Endothelial cell of umbilical vein (primary cell): ENCODE results near the gene SH3PXD2B. TPM values are rescaled to one million over a fixed set of nuclear protein-coding genes. Genes with fewer than 3 reads are reported as not detected.

Experiments
- BruUV-seq: library from RNA; stranded (reverse); fragments of 400-500 nt; replicated peaks from 2 replicates; lab custom pipeline; 2021; lab: Mats Ljungman, UMichigan
- CTCF ChIA-PET: fragments of 300-600, 350-600 bp; sonication (Branson Sonifier 250); formaldehyde crosslinking; loops from one replicate; lab custom pipeline; 2021; ENCODE audit warnings: antibody characterized with exemption, inconsistent platforms; lab: Charles Lee
- POLR2A ChIA-PET: fragments of 300-600, 350-600 bp; sonication (Branson Sonifier 250); formaldehyde crosslinking; loops from one replicate; lab custom pipeline; 2021; ENCODE audit warnings: antibody characterized with exemption, inconsistent platforms; lab: Charles Lee
- DNase-seq: peaks from one replicate; pipeline ENCODE4 v3.0.0-alpha.2; 2011; ENCODE audit warnings: low read depth, low spot score
- FAIRE-seq: peaks from 2 replicates; lab custom pipeline; 2011; peaks lifted over from hg19 to GRCh38; lab: Jason Lieb, UNC
- H2AFZ ChIP-seq: 2 replicates; pipeline ENCODE4 v1.6.0; 2012; ENCODE audit warnings: low read depth, low read length, control low read depth, inconsistent platforms
- H3K27ac ChIP-seq: 2 replicates; pipeline ENCODE4 v1.5.1; 2011; ENCODE audit warnings: low read depth, mild to moderate bottlenecking, control low read depth, low read length, moderate library complexity; ENCODE audit not compliant: insufficient read depth
- H3K27me3 ChIP-seq, 2 experiments: 2 replicates each; pipeline versions ENCODE4 v1.6.0 to v1.6.1; 2011; ENCODE audit warnings: low read length in 2 of 2, mixed read lengths in 1 of 2; ENCODE audit not compliant: control insufficient read depth in 2 of 2, insufficient read depth in 2 of 2
- H3K36me3 ChIP-seq, 2 experiments: 2 replicates in 1 of 2; 3 replicates in 1 of 2; pipeline ENCODE4 v1.5.1; 2011; ENCODE audit warnings: low read length in 2 of 2, mild to moderate bottlenecking in 1 of 2, moderate library complexity in 1 of 2; ENCODE audit not compliant: control insufficient read depth in 2 of 2, insufficient read depth in 2 of 2; ENCODE audit errors: extremely low read depth in 1 of 2
- H3K4me1 ChIP-seq: 3 replicates; pipeline ENCODE4 v1.5.1; 2011; ENCODE audit warnings: mild to moderate bottlenecking, low read length; ENCODE audit not compliant: control insufficient read depth, insufficient read depth; ENCODE audit errors: extremely low read depth
- H3K4me2 ChIP-seq: 2 replicates; pipeline ENCODE4 v1.6.1; 2011; ENCODE audit warnings: low read length, control low read depth, mixed read lengths; ENCODE audit not compliant: insufficient read depth
- H3K4me3 ChIP-seq, 3 experiments: fragments of 200-600 bp in 1 of 3; sonication (generic), shearing (Covaris generic) in 1 of 3; replicated peaks in 1 of 3; 2 replicates each; pipeline ENCODE4 v1.5.1; 2011 to 2016; ENCODE audit warnings: control low read depth in 3 of 3, low read length in 3 of 3, mild to moderate bottlenecking in 2 of 3, inconsistent platforms in 1 of 3, low read depth in 1 of 3, moderate library complexity in 1 of 3; ENCODE audit not compliant: insufficient read depth in 1 of 3
- H3K79me2 ChIP-seq: 2 replicates; pipeline ENCODE4 v1.6.0; 2012; ENCODE audit warnings: low read length, inconsistent platforms; ENCODE audit not compliant: control insufficient read depth, insufficient read depth
- H3K9ac ChIP-seq: replicated peaks from 2 replicates; pipeline ENCODE3; 2011; ENCODE audit warnings: low read length, control low read depth; ENCODE audit not compliant: insufficient read depth; ENCODE audit errors: extremely low read depth
- H3K9me1 ChIP-seq: replicated peaks from 3 replicates; pipeline ENCODE4 v1.6.0; 2011; ENCODE audit warnings: mild to moderate bottlenecking, low read length; ENCODE audit not compliant: control insufficient read depth, insufficient read depth; ENCODE audit errors: extremely low read depth
- H3K9me3 ChIP-seq: replicated peaks from 2 replicates; pipeline ENCODE4 v1.5.1; 2012; ENCODE audit warnings: low read length, inconsistent platforms; ENCODE audit not compliant: control insufficient read depth, insufficient read depth
- H4K20me1 ChIP-seq: replicated peaks from 2 replicates; pipeline ENCODE3; 2011; ENCODE audit warnings: mild to moderate bottlenecking, low read length; ENCODE audit not compliant: control insufficient read depth, insufficient read depth; ENCODE audit errors: extremely low read depth
- EZH2 ChIP-seq: IDR thresholded peaks from 2 replicates; pipeline ENCODE4 v1.6.1; 2012; ENCODE audit warnings: borderline replicate concordance, low read depth, mild to moderate bottlenecking, moderate library complexity, low read length, inconsistent platforms; ENCODE audit not compliant: severe bottlenecking
- GATA2 ChIP-seq: IDR thresholded peaks from 2 replicates; pipeline ENCODE4 v1.7.0; 2011; ENCODE audit warnings: low read depth, mild to moderate bottlenecking, moderate library complexity, mixed read lengths, low read length; ENCODE audit not compliant: insufficient read length, insufficient read depth
- MAX ChIP-seq: IDR thresholded peaks from 2 replicates; pipeline ENCODE4 v1.6.1; 2011; ENCODE audit not compliant: insufficient read depth, insufficient read length
- MYC ChIP-seq: IDR thresholded peaks from one replicate; pipeline ENCODE4 v1.6.1; 2011; ENCODE audit warnings: mild to moderate bottlenecking, low read depth, low read length
- POLR2A ChIP-seq: IDR thresholded peaks from 2 replicates; pipeline ENCODE4 v1.6.1; 2012; ENCODE audit warnings: low read depth, mild to moderate bottlenecking, control low read depth, low read length
- dilution Hi-C: fragments of 300-500 bp; cut with MboI; formaldehyde crosslinking; loops from one replicate; pipeline ENCODE4 v1.15.0; 2019; ENCODE audit warnings: low sequenced_read_pairs; ENCODE audit not compliant: extremely low pct_ligation_motif_present
- intact Hi-C: fragments of 100-400 bp; cut with micrococcal nuclease; formaldehyde crosslinking; loops from one replicate; pipeline ENCODE4 v1.10.0; 2022
- polyA plus RNA-seq, 4 experiments: library from polyadenylated mRNA; depleted of rRNA in 3 of 4; stranded (reverse) in 3 of 4; unstranded in 1 of 4; fragments of >200 nt; gene quantifications; 2 replicates each; pipeline versions ENCODE4 v1.2.1 to v1.2.3, GENCODE V29; 2011 to 2012; ENCODE audit warnings: missing spikeins in 1 of 4
- total RNA-seq: library from RNA; stranded (reverse); gene quantifications from 2 replicates; pipeline ENCODE4 v1.2.3, GENCODE V29; 2021
- TF ChIP-seq, protein P1 (sequence below), 2 donors: IDR thresholded peaks; 1 replicate in 1 of 2; 2 replicates in 1 of 2; pipeline ENCODE4 v1.5.1; 2011; ENCODE audit warnings: low read length in 2 of 2, mild to moderate bottlenecking in 2 of 2, moderate library complexity in 2 of 2, control low read depth in 1 of 2, inconsistent platforms in 1 of 2, low read depth in 1 of 2; ENCODE audit not compliant: insufficient read depth in 1 of 2; ENCODE audit errors: extremely low read depth in 1 of 2

The SH3PXD2B gene
- total and polyA plus RNA-seq, 2 donors (not counting 3 experiments of a cell fraction or from before 2014, with no cell fraction given), result 23.5 to 66.3 TPM

DNA sequence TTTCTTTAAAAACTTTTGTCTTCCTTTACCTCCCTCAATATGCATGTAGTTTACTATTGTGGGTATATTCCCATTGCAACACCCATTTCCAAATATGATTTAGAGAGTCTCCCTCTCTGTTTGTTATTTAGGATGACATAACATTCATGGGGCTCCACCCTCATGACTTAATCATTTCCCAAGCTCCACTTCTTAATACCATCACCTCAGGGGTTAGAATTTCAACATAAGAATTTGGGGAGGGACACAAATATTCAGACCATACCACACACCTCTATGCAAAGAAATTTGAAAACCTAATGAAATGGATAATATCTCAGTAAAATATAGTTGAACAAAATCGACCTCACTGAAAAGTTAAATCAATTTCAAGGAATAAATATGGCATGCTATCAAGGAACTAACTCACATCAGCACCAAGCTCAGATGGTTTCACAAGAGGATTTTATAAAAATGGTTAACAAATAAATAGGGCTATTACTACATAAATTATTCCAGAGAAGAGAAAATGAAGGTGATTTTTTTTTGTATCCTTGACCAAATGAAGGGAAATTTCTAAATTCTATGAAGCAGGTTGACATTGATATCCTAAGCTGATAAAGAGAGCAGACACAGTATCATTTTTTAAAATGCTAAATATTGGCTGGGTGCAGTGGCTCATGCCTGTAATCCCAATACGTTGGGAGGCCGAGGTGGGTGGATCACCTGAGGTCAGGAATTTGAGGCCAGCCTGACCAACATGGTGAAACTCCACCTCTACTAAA is 150.6 kb downstream of the SH3PXD2B start:
- H3K79me2 ChIP-seq, result no peaks in the 10 kb centered on the region
- no peak overlapping the region for H3K4me3 ChIP-seq
- H3K27me3 ChIP-seq, result peaks cover 2 to 3% of the 10 kb centered on the region in 2 experiments
- TF ChIP-seq GATA2, result no peak
- no peak for TF ChIP-seq MYC
- no peak for TF ChIP-seq EZH2
- no peak for TF ChIP-seq POLR2A
- TF ChIP-seq MAX, result no peak
- TF ChIP-seq, protein P1, sequence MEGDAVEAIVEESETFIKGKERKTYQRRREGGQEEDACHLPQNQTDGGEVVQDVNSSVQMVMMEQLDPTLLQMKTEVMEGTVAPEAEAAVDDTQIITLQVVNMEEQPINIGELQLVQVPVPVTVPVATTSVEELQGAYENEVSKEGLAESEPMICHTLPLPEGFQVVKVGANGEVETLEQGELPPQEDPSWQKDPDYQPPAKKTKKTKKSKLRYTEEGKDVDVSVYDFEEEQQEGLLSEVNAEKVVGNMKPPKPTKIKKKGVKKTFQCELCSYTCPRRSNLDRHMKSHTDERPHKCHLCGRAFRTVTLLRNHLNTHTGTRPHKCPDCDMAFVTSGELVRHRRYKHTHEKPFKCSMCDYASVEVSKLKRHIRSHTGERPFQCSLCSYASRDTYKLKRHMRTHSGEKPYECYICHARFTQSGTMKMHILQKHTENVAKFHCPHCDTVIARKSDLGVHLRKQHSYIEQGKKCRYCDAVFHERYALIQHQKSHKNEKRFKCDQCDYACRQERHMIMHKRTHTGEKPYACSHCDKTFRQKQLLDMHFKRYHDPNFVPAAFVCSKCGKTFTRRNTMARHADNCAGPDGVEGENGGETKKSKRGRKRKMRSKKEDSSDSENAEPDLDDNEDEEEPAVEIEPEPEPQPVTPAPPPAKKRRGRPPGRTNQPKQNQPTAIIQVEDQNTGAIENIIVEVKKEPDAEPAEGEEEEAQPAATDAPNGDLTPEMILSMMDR (IDR thresholded peaks at IDR 0.05; ENCODE audit: extremely low read depth in 1 of 2, insufficient read depth in 1 of 2, low read depth in 1 of 2, low read length in 2 of 2), result no peak
- no peak for FAIRE-seq
- H3K27ac ChIP-seq, result no peak overlapping the region
- no peak for DNase-seq
- BruUV-seq, result no TSS peak
- CTCF ChIA-PET, result interaction anchor here (0.9 to 2.1 kb wide), 3 partner anchors 10 to 14 kb away, joined by 3 to 10 read pairs (median 6); no protein-coding TSS in a partner anchor
- H2AFZ ChIP-seq, result no peak overlapping the region
- H3K9me3 ChIP-seq, result no peaks in the 10 kb centered on the region
- H3K36me3 ChIP-seq, result no peaks in the 10 kb centered on the region
- POLR2A ChIA-PET, result interaction anchor here (0.6 kb wide), 1 partner anchor 233 kb away, joined by 3 read pairs; no protein-coding TSS in a partner anchor
- no peak overlapping the region for H3K9ac ChIP-seq
- H3K4me1 ChIP-seq, result no peaks in the 10 kb centered on the region
- intact Hi-C loops, result no loop called here
- no peaks in the 10 kb centered on the region for H3K9me1 ChIP-seq
- dilution Hi-C loops, result no loop called here
- no peak overlapping the region for H3K4me2 ChIP-seq
- no peaks in the 10 kb centered on the region for H4K20me1 ChIP-seq
